T-helper 1 cell (primary cell): ENCODE measurements around the gene NR3C1.

Source experiments
- DNase-seq, 5 donors: peaks; one replicate each; pipeline ENCODE4 v3.0.0-alpha.2; 2012 to 2020

Gene NR3C1

GRCh38 chr5:143425835-143426234 is 22.3 kb upstream of the NR3C1 start:
- no peak for DNase-seq

GRCh38 chr5:143418140-143418866 is 14.8 kb upstream of the NR3C1 start:
- DNase-seq = no peak

GRCh38 chr5:143417503-143418139 is 14.1 kb upstream of the NR3C1 start:
- DNase-seq = no peak

DNA sequence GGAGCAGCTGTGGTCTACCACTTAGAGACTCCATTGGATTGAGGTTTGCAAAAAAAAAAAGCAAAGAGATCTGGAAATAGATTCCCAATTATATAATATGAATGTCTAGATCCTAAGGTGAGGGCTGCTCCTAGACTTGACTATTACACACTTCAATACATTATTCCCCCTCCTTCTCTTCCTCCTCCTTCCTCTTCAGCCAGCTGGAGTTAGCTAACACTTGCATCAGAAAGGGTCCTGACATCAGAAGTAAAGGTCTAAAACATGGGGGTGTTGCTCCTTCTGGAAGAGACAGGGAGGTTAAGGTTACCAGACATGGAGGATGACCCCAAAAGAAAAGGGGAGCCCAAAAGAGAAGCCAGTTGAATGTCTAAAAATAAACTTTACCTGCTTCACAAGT is 12.9 kb upstream of the NR3C1 start:
- DNase-seq = no peak

GRCh38 chr5:143413958-143414669 is 10.6 kb upstream of the NR3C1 start:
- DNase-seq = no peak

DNA sequence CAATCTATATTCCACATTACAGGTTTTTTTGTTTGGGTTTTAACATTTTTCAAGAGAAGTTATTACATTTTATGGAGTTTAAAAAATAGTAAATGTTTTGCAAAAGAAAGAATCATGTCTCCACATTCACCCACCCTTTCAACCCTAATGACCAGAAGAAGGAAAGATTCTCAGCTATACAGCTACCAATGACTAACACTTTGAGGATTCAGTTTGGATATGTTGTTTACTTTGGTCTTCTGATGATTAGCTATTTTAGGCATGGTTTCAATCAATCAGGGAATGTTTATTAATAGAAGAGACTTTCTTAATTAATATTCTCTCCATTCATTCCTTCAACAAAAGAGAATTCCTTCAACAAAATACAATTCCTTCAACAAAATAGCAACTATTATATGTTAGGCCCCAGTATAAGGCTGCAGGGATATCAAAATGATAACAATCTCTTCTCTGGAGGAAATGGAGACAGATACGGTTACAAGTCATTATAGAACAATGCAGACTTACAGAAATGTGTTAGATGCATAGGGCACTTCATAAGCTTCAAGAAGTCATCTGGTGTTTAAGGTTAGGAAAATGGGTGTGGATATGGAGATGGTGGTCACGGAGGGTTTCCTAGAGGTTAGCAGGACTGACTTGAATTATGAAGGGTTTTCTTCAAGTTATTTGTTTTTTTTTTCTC is 9.3 kb upstream of the NR3C1 start:
- DNase-seq = no peak

DNA sequence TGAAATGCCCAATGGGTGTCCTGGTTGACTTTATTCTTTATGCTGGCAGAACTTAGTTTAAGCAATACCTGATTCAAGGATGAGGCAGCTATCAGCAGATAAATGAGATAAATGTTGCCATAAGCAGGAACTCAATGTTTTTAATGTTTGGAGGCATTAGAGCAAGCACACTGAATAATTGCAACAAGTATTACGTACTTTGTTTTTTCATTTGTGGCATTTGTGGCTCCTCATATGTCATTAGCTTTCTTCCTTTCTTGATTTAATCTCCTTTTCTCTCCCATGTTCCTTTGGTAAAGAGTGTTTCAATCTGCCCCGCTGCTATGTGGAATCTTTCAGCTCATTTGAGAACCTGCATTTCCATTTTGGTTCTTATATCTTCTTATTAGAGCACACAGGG is 6.4 kb upstream of the NR3C1 start:
- DNase-seq = no peak

DNA sequence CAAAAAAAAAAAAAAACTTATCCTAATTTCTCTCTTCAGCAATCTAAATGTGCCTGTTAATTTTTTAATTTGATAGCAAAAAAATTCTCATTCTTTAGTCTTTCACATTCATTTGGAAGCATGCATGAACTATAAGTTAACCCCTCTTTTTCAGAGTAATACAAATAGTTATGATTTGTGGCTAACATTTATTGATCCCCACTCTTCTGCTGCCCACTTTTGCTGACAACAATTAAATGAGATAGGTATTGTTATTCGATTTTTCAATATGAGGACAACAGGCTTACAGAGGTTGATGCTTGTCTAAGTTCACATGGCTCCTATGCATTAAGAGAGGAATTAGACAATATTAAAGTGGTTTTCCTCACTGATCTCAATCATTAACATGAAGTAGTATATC is 2.9 kb upstream of the NR3C1 start:
- DNase-seq = no peak

GRCh38 chr5:143405849-143406098 is 2.3 kb upstream of the NR3C1 start:
- DNase-seq = no peak

- DNase-seq = peak; percentile 79 to 90 (median 87)
Observed at GRCh38 chr5:143405063-143405848, 1.8 kb upstream of the NR3C1 start.

DNA sequence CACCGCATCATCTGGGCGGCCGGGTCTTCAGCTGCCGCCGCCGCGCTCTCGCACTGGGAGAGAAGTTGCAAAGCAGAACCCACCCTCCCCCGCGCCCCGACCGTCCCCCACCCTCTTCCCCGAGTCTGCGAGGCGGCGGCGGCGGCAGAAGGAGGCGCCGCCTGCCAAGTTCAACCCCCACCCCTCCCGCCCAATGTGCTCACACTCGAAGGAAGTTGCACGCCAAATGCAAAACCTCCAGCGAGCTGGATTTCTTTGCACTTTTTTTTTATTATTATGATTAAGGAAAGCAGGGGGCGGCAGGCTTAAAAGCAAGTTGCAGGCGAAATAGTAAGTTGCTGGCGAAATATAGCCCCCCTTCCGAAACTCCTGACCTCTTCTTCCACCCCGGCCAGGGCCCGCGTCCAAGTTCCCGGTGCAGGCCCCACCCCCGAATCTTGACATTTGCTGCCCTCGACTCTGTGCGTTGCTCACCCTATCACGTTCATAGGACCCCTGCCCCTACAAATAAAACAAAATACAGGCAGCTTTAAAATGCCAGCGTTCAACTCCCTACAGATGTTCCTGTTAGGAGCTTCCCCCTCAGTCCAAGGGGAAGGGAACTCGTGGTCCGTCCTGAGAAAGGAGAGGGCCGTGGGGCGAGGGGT is 1.1 kb upstream of the NR3C1 start:
- DNase-seq = peak; percentile 63 to 90 (median 67)

DNA sequence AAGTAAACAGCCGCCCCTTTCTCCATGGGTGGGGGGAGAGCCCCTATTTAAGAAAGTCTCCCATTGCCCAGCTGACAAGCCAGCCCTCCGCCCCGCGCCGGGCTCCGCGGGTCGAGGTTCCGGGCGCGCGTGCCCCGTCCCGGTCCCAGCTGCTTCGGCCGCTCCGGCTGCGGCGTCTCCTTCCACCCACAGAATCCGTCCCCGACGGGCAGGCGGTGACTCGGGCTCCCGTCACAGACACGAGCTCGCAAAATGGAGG is 223 bp downstream of the NR3C1 start:
- no peak for DNase-seq

DNA sequence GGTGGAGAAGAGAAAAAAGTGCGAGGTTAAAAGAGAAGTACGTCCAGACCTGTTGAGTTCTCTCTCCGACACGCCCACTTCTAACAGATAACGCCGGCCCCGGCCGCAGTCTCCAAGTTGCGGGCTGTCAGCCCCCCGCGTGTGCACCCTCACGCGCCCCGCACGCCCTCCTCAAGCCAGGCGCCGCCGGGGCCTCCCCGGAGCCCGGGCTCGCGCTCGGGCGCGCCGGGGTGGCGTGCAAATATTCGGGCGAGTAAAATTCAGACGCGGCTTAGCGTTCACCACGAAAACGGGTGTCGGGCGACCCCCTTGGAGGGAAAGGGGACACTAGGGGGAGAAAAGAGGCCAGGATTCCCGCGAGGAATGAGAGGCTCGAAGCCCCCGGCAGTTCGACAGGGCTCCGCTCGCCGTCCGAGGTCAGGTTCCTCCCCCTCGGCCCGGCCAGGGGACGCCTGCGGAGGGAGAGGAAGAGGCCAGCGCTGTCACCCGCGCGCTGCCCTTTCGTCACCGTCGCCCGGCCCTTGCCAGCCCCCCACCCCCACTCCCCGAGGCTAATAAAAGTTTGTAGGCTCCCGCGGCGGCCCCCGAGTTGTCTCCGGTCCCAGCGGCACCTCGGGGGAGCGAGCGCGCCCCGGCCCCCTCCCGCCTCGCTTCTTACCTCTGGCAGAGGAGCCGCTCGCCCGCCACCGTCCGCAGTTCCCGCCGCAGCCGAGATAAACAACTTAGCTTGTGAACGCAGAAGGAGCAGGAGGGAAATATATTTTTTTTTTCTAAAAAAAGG is 743 bp downstream of the NR3C1 start:
- DNase-seq = peak; percentile 16 to 49 (median 48)

DNA sequence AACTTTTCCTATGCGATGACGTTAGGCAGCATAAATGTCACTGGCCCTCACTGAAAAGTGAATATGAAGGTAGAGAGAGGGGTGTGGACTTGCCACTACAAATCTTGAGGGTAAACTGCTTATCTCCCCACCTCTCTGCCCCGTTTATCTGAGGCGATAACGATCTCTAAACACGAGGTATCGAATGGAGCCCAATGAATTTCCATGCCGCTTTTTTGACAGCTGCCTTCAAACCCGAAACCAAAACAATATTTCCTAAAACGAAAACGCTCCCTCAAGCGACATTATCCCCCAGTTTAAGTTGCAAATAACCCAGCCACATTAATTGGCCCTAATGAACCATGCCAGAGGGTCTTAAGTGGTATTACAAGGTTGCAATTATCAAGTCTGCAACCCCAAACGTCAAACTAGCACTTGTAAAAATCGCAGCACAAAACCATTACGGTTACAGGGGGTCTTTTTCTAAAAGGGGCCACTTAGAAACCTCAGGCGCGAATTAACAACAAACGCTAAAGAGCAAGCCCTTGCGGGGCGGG is 1.4 kb downstream of the NR3C1 start:
- DNase-seq = peak in 2 of 5 donors; percentile 18 to 31

- DNase-seq = no peak
Observed at GRCh38 chr5:143401227-143402016, 2.1 kb downstream of the NR3C1 start.

GRCh38 chr5:143400541-143401226 is 2.8 kb downstream of the NR3C1 start:
- DNase-seq = no peak

DNA sequence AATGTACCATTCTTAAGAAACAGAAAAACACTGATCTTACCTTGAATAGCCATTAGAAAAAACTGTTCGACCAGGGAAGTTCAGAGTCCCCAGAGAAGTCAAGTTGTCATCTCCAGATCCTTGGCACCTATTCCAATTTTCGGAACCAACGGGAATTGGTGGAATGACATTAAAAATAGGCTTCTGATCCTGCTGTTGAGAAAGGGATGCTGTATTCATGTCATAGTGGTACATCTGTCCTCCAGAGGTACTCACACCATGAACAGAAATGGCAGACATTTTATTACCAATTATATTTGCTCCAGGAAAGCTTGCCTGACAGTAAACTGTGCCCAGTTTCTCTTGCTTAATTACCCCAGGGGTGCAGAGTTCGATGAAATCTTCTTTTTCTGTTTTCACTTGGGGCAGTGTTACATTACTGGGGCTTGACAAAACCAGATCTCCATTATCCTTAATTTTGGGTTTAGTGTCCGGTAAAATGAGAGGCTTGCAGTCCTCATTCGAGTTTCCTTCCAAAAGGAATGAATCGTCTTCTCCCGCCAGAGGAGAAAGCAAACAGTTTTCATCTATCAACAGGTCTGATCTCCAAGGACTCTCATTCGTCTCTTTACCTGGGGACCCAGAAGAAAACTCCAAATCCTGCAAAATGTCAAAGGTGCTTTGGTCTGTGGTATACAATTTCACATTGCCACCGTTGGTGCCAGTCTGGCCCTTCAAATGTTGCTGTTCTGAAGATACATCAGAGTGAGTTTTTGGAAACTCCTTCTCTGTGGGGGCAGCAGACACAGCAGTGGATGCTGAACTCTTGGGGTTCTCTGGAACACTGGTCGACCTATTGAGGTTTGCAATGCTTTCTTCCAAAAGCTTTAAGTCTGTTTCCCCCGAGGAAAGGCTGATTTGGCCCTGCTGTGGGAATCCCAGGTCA is 3.6 kb downstream of the NR3C1 start:
- no peak for DNase-seq

DNA sequence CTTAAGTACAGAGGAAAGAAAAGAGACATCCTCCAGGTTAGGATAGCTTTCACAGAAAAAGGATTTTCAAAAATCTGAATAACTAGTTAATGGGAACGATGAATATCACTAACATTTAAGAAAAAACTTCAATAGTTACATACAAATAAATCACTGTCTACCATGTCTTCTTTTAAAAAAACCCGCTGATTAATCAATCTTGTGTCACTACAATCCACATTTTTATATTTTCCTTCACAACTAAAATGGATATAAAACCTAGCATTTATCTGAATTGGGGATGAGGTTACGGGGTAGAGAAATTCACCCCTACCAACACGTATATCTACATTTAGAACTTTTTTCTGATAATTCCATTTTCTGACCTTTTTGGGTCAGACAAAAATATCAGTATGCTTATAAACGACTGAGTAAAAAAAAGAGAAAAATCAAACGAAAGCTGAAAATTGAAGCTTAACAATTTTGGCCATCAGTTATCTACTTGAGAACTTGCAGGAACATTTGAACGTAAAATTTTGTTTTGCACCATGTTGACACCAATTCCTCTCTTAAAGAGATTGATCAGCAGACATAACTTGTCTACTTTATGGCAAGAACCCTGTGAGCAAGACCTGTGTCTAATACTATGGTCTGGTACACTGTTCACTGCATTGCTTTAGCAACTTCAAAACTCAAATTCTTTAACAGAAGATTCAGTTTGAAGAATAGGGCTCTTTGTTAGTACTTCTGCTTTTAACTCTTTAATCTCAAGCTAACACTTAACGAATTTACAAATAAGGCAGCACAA is 4.8 kb downstream of the NR3C1 start:
- DNase-seq = no peak
